ENCODE results near the gene ZNF441.

Gene ZNF441

GRCh38 chr19:11806354-11807098 is 39.7 kb downstream of the ZNF441 start:
- H3K36me3 ChIP-seq (ENCODE audit: insufficient read depth): no peaks in the 10 kb centered on the region
- H3K27ac ChIP-seq: no peak overlapping the region
- no peak overlapping the region for H3K9ac ChIP-seq
- no peaks in the 10 kb centered on the region for H4K20me1 ChIP-seq (ENCODE audit: insufficient read depth)
- H3K4me3 ChIP-seq (IDR thresholded peaks at IDR 0.05; ENCODE audit: insufficient read depth, low read depth, low read length): no peak overlapping the region
- H3K4me1 ChIP-seq (ENCODE audit: low read depth, poor library complexity, severe bottlenecking): no peaks in the 10 kb centered on the region
- no peak overlapping the region for H2AFZ ChIP-seq (ENCODE audit: low read depth)
- no peaks in the 10 kb centered on the region for H3K27me3 ChIP-seq (ENCODE audit: insufficient read depth, low read depth)
- TF ChIP-seq, protein P1, sequence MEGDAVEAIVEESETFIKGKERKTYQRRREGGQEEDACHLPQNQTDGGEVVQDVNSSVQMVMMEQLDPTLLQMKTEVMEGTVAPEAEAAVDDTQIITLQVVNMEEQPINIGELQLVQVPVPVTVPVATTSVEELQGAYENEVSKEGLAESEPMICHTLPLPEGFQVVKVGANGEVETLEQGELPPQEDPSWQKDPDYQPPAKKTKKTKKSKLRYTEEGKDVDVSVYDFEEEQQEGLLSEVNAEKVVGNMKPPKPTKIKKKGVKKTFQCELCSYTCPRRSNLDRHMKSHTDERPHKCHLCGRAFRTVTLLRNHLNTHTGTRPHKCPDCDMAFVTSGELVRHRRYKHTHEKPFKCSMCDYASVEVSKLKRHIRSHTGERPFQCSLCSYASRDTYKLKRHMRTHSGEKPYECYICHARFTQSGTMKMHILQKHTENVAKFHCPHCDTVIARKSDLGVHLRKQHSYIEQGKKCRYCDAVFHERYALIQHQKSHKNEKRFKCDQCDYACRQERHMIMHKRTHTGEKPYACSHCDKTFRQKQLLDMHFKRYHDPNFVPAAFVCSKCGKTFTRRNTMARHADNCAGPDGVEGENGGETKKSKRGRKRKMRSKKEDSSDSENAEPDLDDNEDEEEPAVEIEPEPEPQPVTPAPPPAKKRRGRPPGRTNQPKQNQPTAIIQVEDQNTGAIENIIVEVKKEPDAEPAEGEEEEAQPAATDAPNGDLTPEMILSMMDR (conservative IDR thresholded peaks at IDR 0.05; ENCODE audit: low read depth, low read length): no peak
- no peak overlapping the region for H3K4me2 ChIP-seq
- no peaks in the 10 kb centered on the region for H3K79me2 ChIP-seq (ENCODE audit: insufficient read depth, low read depth)

DNA sequence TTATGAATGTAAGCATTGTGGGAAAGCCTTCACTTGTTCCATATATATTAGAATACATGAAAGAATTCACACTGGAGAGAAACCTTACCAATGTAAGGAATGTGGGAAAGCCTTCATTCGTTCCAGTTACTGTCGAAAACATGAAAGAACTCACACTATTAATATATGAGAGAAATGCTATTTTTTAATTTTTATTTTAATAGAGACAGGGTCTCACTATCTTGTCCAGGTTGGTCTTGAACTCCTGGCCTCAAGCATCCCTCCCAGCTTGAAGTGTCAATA is 40.2 kb downstream of the ZNF441 start:
- Histone ChIP-seq H2AFZ (ENCODE audit: low read depth) (no peak overlapping the region), H4K20me1 (ENCODE audit: insufficient read depth) (no peaks in the 10 kb centered on the region), H3K27ac (no peak overlapping the region), H3K4me2 (no peak overlapping the region), H3K36me3 (ENCODE audit: insufficient read depth) (no peaks in the 10 kb centered on the region), H3K27me3 (ENCODE audit: insufficient read depth, low read depth) (no peaks in the 10 kb centered on the region), H3K79me2 (ENCODE audit: insufficient read depth, low read depth) (no peaks in the 10 kb centered on the region), H3K4me1 (ENCODE audit: low read depth, poor library complexity, severe bottlenecking) (no peaks in the 10 kb centered on the region), H3K9ac (no peak overlapping the region), H3K4me3 (IDR thresholded peaks at IDR 0.05; ENCODE audit: insufficient read depth, low read depth, low read length) (no peak overlapping the region)
- TF ChIP-seq, protein P1 (conservative IDR thresholded peaks at IDR 0.05; ENCODE audit: low read depth, low read length): no peak

GRCh38 chr19:11813703-11814028 is 46.9 kb downstream of the ZNF441 start:
- H3K4me2 ChIP-seq: peak overlapping the region; percentile 50; the same call in 1 of the 2 replicates
- H3K27me3 ChIP-seq (ENCODE audit: insufficient read depth, low read depth): no peaks in the 10 kb centered on the region
- no peaks in the 10 kb centered on the region for H3K36me3 ChIP-seq (ENCODE audit: insufficient read depth)
- no peak overlapping the region; the same call in 1 of the 2 replicates for H3K9ac ChIP-seq
- H3K27ac ChIP-seq: no peak overlapping the region
- TF ChIP-seq, protein P1 (conservative IDR thresholded peaks at IDR 0.05; ENCODE audit: low read depth, low read length): no peak
- H4K20me1 ChIP-seq (ENCODE audit: insufficient read depth): no peaks in the 10 kb centered on the region
- peak overlapping the region; percentile 94 for H2AFZ ChIP-seq (ENCODE audit: low read depth)
- H3K4me1 ChIP-seq (ENCODE audit: low read depth, poor library complexity, severe bottlenecking): no peaks in the 10 kb centered on the region
- H3K4me3 ChIP-seq (IDR thresholded peaks at IDR 0.05; ENCODE audit: insufficient read depth, low read depth, low read length): no peak overlapping the region
- H3K79me2 ChIP-seq (ENCODE audit: insufficient read depth, low read depth): no peaks in the 10 kb centered on the region

DNA sequence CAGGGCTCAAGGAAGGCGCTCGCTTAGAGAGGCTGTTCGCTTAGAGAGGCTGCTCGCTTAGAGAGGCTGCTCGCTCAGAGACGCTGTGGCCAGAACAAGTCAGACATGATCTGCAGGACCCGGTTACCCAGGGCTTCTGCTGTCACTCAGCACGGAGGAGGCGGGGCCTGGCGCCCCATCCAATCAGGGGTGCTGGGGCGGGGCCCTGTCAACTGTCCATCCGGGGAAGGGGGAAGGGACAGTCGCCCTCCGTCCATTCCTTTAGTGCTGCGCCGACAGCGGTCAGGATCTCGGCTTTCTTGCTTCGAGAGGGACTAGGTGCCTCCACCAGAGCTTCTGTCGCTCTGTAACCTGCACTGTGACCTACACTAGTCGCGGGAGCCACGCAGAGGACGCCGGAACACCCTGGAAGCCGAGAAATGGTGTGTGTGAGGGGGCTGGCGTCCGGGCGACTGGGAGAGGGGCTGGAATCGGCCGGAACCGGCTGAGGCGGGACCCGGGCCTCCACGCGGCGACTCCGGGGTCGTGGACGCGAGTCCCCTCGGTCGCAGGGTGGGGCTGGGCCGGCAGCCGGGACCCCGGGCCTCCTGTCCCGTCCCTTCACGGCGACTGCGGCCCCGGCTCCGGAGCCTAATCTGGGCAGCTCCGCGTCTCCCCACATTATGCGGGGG is 47.4 kb downstream of the ZNF441 start, which contains the start of gene ZNF440:
Gene ZNF440, plus strand, starts transcription at position 245 of the 671 bp plus-strand sequence. Its CDS starts 175 bp downstream, at position 420.
- H3K4me2 ChIP-seq: peak within 1 kb of the TSS; percentile 50
- H3K27ac ChIP-seq: no peak within 1 kb of the TSS
- no peaks in the 10 kb centered on the region for H3K4me1 ChIP-seq (ENCODE audit: low read depth, poor library complexity, severe bottlenecking)
- TF ChIP-seq, protein P1 (conservative IDR thresholded peaks at IDR 0.05; ENCODE audit: low read depth, low read length): no peak
- peak within 1 kb of the TSS; percentile 27; the same call in 1 of the 2 replicates for H3K9ac ChIP-seq
- no peaks in the 10 kb centered on the region for H3K36me3 ChIP-seq (ENCODE audit: insufficient read depth)
- no peaks in the 10 kb centered on the region for H3K79me2 ChIP-seq (ENCODE audit: insufficient read depth, low read depth)
- no peak within 1 kb of the TSS for H3K4me3 ChIP-seq (IDR thresholded peaks at IDR 0.05; ENCODE audit: insufficient read depth, low read depth, low read length)
- no peaks in the 10 kb centered on the region for H3K27me3 ChIP-seq (ENCODE audit: insufficient read depth, low read depth)
- H2AFZ ChIP-seq (ENCODE audit: low read depth): peak within 1 kb of the TSS; percentile 94
- H4K20me1 ChIP-seq (ENCODE audit: insufficient read depth): no peaks in the 10 kb centered on the region

Data from KMS-11 (cell line).